HepG2 (cell line): ENCODE measurements around the gene CDH13. TPM values are rescaled to one million over a fixed set of nuclear protein-coding genes. Genes with fewer than 3 reads are reported as not detected.

ENCODE experiments used
- ATAC-seq: fragments of 200-7000 bp; cut with Tn5 transposase; 3 replicates; pipeline ENCODE4 v1.9.1; 2020; ENCODE audit warnings: mild to moderate bottlenecking, moderate library complexity
- BruUV-seq: library from RNA; stranded (reverse); fragments of 400-500 nt; replicated peaks from 2 replicates; lab custom pipeline; 2021; lab: Mats Ljungman, UMichigan
- CTCF ChIA-PET: fragments of 300-600 bp; formaldehyde crosslinking; extraction: SDS; loops from one replicate; lab custom pipeline; 2021; ENCODE audit warnings: low total read pairs, inconsistent platforms, low intra/inter-chr PET ratio; lab: Yijun Ruan, JAX
- POLR2A ChIA-PET: fragments of 350-600 bp; sonication (Branson Sonifier 250); formaldehyde crosslinking; loops from one replicate; lab custom pipeline; 2020; ENCODE audit warnings: antibody characterized with exemption, inconsistent platforms; lab: Yijun Ruan, JAX
- DNase-seq: peaks from one replicate; pipeline ENCODE4 v3.0.0-alpha.2; 2015; ENCODE audit warnings: low spot score
- FAIRE-seq: peaks from 3 replicates; lab custom pipeline; 2011; peaks lifted over from hg19 to GRCh38; lab: Jason Lieb, UNC
- H2AFZ ChIP-seq: one replicate; pipeline ENCODE4 v1.6.1; 2011; ENCODE audit warnings: low read length, inconsistent platforms
- H3K27ac ChIP-seq: fragments of 300-600 bp; 3 replicates; pipeline ENCODE4 v1.8.0; 2011; ENCODE audit warnings: mixed run types, mild to moderate bottlenecking, mixed read lengths, low read length, inconsistent platforms; ENCODE audit not compliant: insufficient read depth; ENCODE audit errors: extremely low read length
- H3K27me3 ChIP-seq, 2 experiments: fragments of 200-600 bp in 1 of 2; 2 replicates in 1 of 2; 3 replicates in 1 of 2; pipeline versions ENCODE4 v1.6.0 to v1.8.0; 2011; ENCODE audit warnings: low read length in 2 of 2, mild to moderate bottlenecking in 2 of 2, moderate library complexity in 2 of 2, inconsistent platforms in 1 of 2; ENCODE audit not compliant: insufficient read depth in 2 of 2, control insufficient read depth in 1 of 2
- H3K36me3 ChIP-seq, 2 experiments: fragments of 200-600 bp in 1 of 2; replicated peaks in 1 of 2; 2 replicates in 1 of 2; 3 replicates in 1 of 2; pipeline versions ENCODE4 v1.5.1 to v1.8.0; 2011; ENCODE audit warnings: low read length in 2 of 2, inconsistent platforms in 1 of 2; ENCODE audit not compliant: insufficient read depth in 2 of 2, control insufficient read depth in 1 of 2
- H3K4me1 ChIP-seq: 2 replicates; pipeline ENCODE4 v1.5.1; 2012; ENCODE audit warnings: low read length, inconsistent platforms; ENCODE audit not compliant: insufficient read depth
- H3K4me2 ChIP-seq: 2 replicates; pipeline ENCODE4 v1.6.0; 2011; ENCODE audit warnings: low read depth, low read length, inconsistent platforms
- H3K4me3 ChIP-seq, 3 experiments: fragments of 200-600 bp in 1 of 3; sonication (generic), shearing (Covaris generic) in 1 of 3; replicated peaks in 1 of 3; 2 replicates each; pipeline ENCODE4 v1.5.1; 2011 to 2016; ENCODE audit warnings: low read length in 3 of 3, inconsistent platforms in 2 of 3, low read depth in 2 of 3, mild to moderate bottlenecking in 2 of 3, control low read depth in 1 of 3, mixed read lengths in 1 of 3; ENCODE audit not compliant: insufficient read depth in 1 of 3
- H3K79me2 ChIP-seq: one replicate; pipeline ENCODE4 v1.6.1; 2011; ENCODE audit warnings: low read length, inconsistent platforms; ENCODE audit not compliant: insufficient read depth
- H3K9ac ChIP-seq: 2 replicates; pipeline ENCODE4 v1.6.0; 2011; ENCODE audit warnings: mild to moderate bottlenecking, low read depth, low read length, inconsistent platforms; ENCODE audit not compliant: insufficient read depth
- H3K9me3 ChIP-seq: 2 replicates; pipeline ENCODE4 v1.5.1; 2012; ENCODE audit warnings: mild to moderate bottlenecking, low read length
- H4K20me1 ChIP-seq: 2 replicates; pipeline ENCODE4 v1.6.0; 2011; ENCODE audit warnings: inconsistent platforms, mild to moderate bottlenecking, low read length, moderate library complexity; ENCODE audit not compliant: insufficient read depth
- FIP1L1 ChIP-seq: fragments of 200-400 bp; formaldehyde crosslinking; IDR thresholded peaks from 2 replicates; pipeline ENCODE4 v1.6.1; 2018; ENCODE audit warnings: low read depth, mild to moderate bottlenecking, low read length, moderate library complexity, borderline replicate concordance; ENCODE audit not compliant: insufficient read depth
- HNF1A ChIP-seq, 2 experiments: sonication (generic) in 1 of 2; formaldehyde crosslinking in 1 of 2; IDR thresholded peaks; 2 replicates each; pipeline versions ENCODE4 v1.4.0 to v1.6.1; 2016 to 2020; ENCODE audit warnings: borderline replicate concordance in 1 of 2, low read depth in 1 of 2, mild to moderate bottlenecking in 1 of 2, missing genetic modification reagents in 1 of 2
- MAZ ChIP-seq, 2 experiments: sonication (generic) in 1 of 2; formaldehyde crosslinking in 1 of 2; IDR thresholded peaks; 2 replicates each; pipeline versions ENCODE4 v1.5.0 to v1.6.1; 2012 to 2020; ENCODE audit warnings: low read depth in 2 of 2, mild to moderate bottlenecking in 2 of 2, borderline replicate concordance in 1 of 2, improper control_type of control experiment in 1 of 2, low read length in 1 of 2, missing genetic modification reagents in 1 of 2, moderate library complexity in 1 of 2
- ZNF296 ChIP-seq: sonication (generic); formaldehyde crosslinking; conservative IDR thresholded peaks from 2 replicates; pipeline ENCODE4 v1.5.0; 2020; ENCODE audit warnings: mild to moderate bottlenecking, missing genetic modification reagents
- ZNF646 ChIP-seq: sonication (generic); formaldehyde crosslinking; IDR thresholded peaks from 2 replicates; pipeline ENCODE4 v1.9.0; 2021; ENCODE audit warnings: mild to moderate bottlenecking, missing genetic modification reagents
- WGBS: methylation state at CpG from one replicate; pipeline ENCODE4 v1.1.6; 2017; ENCODE audit warnings: low lambda C conversion rate; 5-methylcytosine and 5-hydroxymethylcytosine counted together
- in situ Hi-C: cut with HindIII; loops from 2 replicates; pipeline ENCODE4 v1.10.0; 2017; ENCODE audit warnings: low pct_unique_long_range_greater_than_20kb; ENCODE audit not compliant: extremely low pct_ligation_motif_present
- intact Hi-C: fragments of 100-400 bp; cut with micrococcal nuclease; formaldehyde crosslinking; loops from one replicate; pipeline ENCODE4 v1.10.0; 2022; ENCODE audit not compliant: unreplicated experiment
- polyA plus RNA-seq, 8 experiments: library from polyadenylated mRNA; depleted of rRNA in 3 of 8; stranded (reverse) in 7 of 8; unstranded in 1 of 8; fragments of >200 nt; fragmentation: Illumina TruSeq in 4 of 8; extraction: Trizol in 4 of 8; gene quantifications; 2 replicates each; pipeline versions ENCODE4 v1.2.1 to v1.2.3, GENCODE V29; 2011 to 2016; ENCODE audit warnings: low read depth in 4 of 8, missing spikeins in 1 of 8, mixed read lengths in 1 of 8; ENCODE audit not compliant: insufficient read depth in 1 of 8
- total RNA-seq, 5 experiments: library from RNA; depleted of rRNA; stranded (reverse); fragments of >200 nt; fragmentation: Illumina TruSeq; extraction: Trizol; gene quantifications; 2 replicates each; pipeline ENCODE4 v1.2.3, GENCODE V29; 2016; ENCODE audit warnings: low read depth in 1 of 5
- TF ChIP-seq, protein P1 (sequence below): sonication (generic); formaldehyde crosslinking; IDR thresholded peaks from 2 replicates; pipeline ENCODE4 v1.4.0; 2020; ENCODE audit warnings: missing genetic modification reagents, mild to moderate bottlenecking, borderline replicate concordance

The CDH13 gene
- total and polyA plus RNA-seq, 2 of the 13 experiments (the other 11 are each of a cell fraction or from before 2014, with no cell fraction given), result not detected

- TF ChIP-seq ZNF646 (CRISPR knock-in tag) (no peak), FIP1L1 (no peak)
Measured at GRCh38 chr16:83515395-83515794, 888.6 kb downstream of the CDH13 start (continued).

GRCh38 chr16:83516931-83517330 is 890.2 kb downstream of the CDH13 start:
- Histone ChIP-seq H3K4me2 (no peak overlapping the region), H3K4me3 (no peak overlapping the region), H3K27ac (no peak overlapping the region), H4K20me1 (no peaks in the 10 kb centered on the region), H3K4me1 (no peaks in the 10 kb centered on the region), H3K9ac (no peak overlapping the region), H3K9me3 (0 out of 2 replicates have a peak, but pooled peaks cover 5% of the 10 kb centered on the region), H3K27me3 (no peaks in the 10 kb centered on the region), H3K36me3 (no peaks in the 10 kb centered on the region), H2AFZ (no peak overlapping the region), H3K79me2 (no peaks in the 10 kb centered on the region)
- no TSS peak for BruUV-seq
- 1% methylated on average over 2 of the region's 2 CpGs for WGBS
- ATAC-seq, result no peak
- FAIRE-seq, result no peak
- ChIA-PET POLR2A (no interaction called here), CTCF (no interaction called here)
- intact Hi-C loops, result no loop called here
- in situ Hi-C loops, result no loop called here
- DNase-seq, result no peak
- no peak for TF ChIP-seq ZNF296
- TF ChIP-seq, protein P1, sequence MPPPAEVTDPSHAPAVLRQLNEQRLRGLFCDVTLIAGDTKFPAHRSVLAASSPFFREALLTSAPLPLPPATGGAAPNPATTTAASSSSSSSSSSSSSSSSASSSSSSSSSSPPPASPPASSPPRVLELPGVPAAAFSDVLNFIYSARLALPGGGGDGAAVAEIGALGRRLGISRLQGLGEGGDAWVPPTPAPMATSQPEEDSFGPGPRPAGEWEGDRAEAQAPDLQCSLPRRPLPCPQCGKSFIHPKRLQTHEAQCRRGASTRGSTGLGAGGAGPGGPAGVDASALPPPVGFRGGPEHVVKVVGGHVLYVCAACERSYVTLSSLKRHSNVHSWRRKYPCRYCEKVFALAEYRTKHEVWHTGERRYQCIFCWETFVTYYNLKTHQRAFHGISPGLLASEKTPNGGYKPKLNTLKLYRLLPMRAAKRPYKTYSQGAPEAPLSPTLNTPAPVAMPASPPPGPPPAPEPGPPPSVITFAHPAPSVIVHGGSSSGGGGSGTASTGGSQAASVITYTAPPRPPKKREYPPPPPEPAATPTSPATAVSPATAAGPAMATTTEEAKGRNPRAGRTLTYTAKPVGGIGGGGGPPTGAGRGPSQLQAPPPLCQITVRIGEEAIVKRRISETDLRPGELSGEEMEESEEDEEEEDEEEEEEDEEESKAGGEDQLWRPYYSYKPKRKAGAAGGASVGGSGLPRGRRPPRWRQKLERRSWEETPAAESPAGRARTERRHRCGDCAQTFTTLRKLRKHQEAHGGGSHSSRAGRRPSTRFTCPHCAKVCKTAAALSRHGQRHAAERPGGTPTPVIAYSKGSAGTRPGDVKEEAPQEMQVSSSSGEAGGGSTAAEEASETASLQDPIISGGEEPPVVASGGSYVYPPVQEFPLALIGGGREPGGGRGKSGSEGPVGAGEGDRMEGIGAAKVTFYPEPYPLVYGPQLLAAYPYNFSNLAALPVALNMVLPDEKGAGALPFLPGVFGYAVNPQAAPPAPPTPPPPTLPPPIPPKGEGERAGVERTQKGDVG, result no peak
- no peak for TF ChIP-seq HNF1A (IDR thresholded peaks at IDR 0.05; ENCODE audit: low read depth)
- no peak for TF ChIP-seq HNF1A (CRISPR knock-in tag; IDR thresholded peaks at IDR 0.05; ENCODE audit: borderline replicate concordance)
- no peak for TF ChIP-seq MAZ (IDR thresholded peaks at IDR 0.05; ENCODE audit: borderline replicate concordance, low read depth, low read length)
- no peak for TF ChIP-seq MAZ (CRISPR knock-in tag; IDR thresholded peaks at IDR 0.05; ENCODE audit: low read depth)
